OCI-LY7 (cell line): Measurements from ENCODE around the gene ACVR1C. TPM values are rescaled to one million over a fixed set of nuclear protein-coding genes. Genes with fewer than 3 reads are reported as not detected.

Experiments
- BruUV-seq: library from RNA; stranded (reverse); fragments of 400-500 nt; replicated peaks from 2 replicates; lab custom pipeline; 2021; lab: Mats Ljungman, UMichigan
- CTCF ChIA-PET: fragments of 300-600 bp; sonication (Branson Sonifier 250); formaldehyde crosslinking; loops from one replicate; lab custom pipeline; 2022; ENCODE audit warnings: antibody characterized with exemption; ENCODE audit not compliant: unreplicated experiment; lab: Charles Lee
- POLR2A ChIA-PET: fragments of 300-600 bp; sonication (Branson Sonifier 250); formaldehyde crosslinking; loops from one replicate; lab custom pipeline; 2022; ENCODE audit warnings: antibody characterized with exemption; lab: Charles Lee
- DNase-seq: peaks from one replicate; pipeline ENCODE4 v3.0.0-alpha.2; 2015; ENCODE audit warnings: low spot score
- H2AFZ ChIP-seq: fragments of 200-600 bp; sonication (generic), shearing (Covaris generic); 2 replicates; pipeline ENCODE4 v1.6.1; 2014; ENCODE audit warnings: mild to moderate bottlenecking, antibody characterized with exemption, low read length, moderate library complexity
- H3K27ac ChIP-seq: fragments of 200-600 bp; sonication (generic); 2 replicates; pipeline ENCODE4 v1.5.1; 2014; ENCODE audit warnings: mixed run types, low read depth, mild to moderate bottlenecking, moderate library complexity, low read length, inconsistent platforms; ENCODE audit not compliant: poor library complexity, severe bottlenecking
- H3K36me3 ChIP-seq: fragments of 200-600 bp; sonication (generic); 2 replicates; pipeline ENCODE4 v1.6.1; 2014; ENCODE audit warnings: mild to moderate bottlenecking, antibody characterized with exemption, low read length, moderate library complexity, mixed read lengths; ENCODE audit not compliant: insufficient read depth
- H3K4me1 ChIP-seq: fragments of 200-600 bp; sonication (generic); 2 replicates; pipeline ENCODE4 v1.5.1; 2014; ENCODE audit warnings: mild to moderate bottlenecking, low read length; ENCODE audit not compliant: insufficient read depth, poor library complexity, severe bottlenecking
- H3K4me2 ChIP-seq: fragments of 200-600 bp; sonication (generic); 2 replicates; pipeline ENCODE4 v1.6.1; 2014; ENCODE audit warnings: mild to moderate bottlenecking, low read length
- H3K4me3 ChIP-seq: fragments of 200-600 bp; sonication (generic); 2 replicates; pipeline ENCODE4 v1.5.1; 2014; ENCODE audit warnings: mild to moderate bottlenecking, low read depth, low read length; ENCODE audit not compliant: poor library complexity, severe bottlenecking
- H3K79me2 ChIP-seq: fragments of 200-600 bp; sonication (generic); 2 replicates; pipeline ENCODE4 v1.6.1; 2016; ENCODE audit warnings: low read depth, mild to moderate bottlenecking, low read length, moderate library complexity, mixed read lengths; ENCODE audit not compliant: insufficient read depth
- H3K9me2 ChIP-seq: fragments of 200-600 bp; sonication (generic); 2 replicates; pipeline ENCODE4 v1.6.1; 2016; ENCODE audit warnings: mild to moderate bottlenecking, low read length, mixed read lengths; ENCODE audit not compliant: insufficient read depth
- H3K9me3 ChIP-seq: fragments of 200-600 bp; sonication (generic); 2 replicates; pipeline ENCODE4 v1.6.1; 2014; ENCODE audit warnings: mild to moderate bottlenecking, mixed run types, low read length, mixed read lengths
- H4K20me1 ChIP-seq: fragments of 200-600 bp; sonication (generic); 2 replicates; pipeline ENCODE4 v1.6.1; 2014; ENCODE audit warnings: mild to moderate bottlenecking, antibody characterized with exemption, low read length, moderate library complexity, mixed read lengths; ENCODE audit not compliant: insufficient read depth
- CTCF ChIP-seq: fragments of 200-600 bp; sonication (generic); conservative IDR thresholded peaks from 2 replicates; pipeline ENCODE4 v1.5.1; 2014; ENCODE audit warnings: mild to moderate bottlenecking, antibody characterized with exemption, low read length, moderate library complexity, mixed read lengths
- EZH2phosphoT487 ChIP-seq: fragments of 200-600 bp; sonication (generic); IDR thresholded peaks from 2 replicates; pipeline ENCODE4 v1.6.1; 2018; ENCODE audit warnings: low read depth, borderline replicate concordance, mild to moderate bottlenecking, mixed run types, antibody characterized with exemption, low read length, moderate library complexity, mixed read lengths
- intact Hi-C: fragments of 100-400 bp; cut with micrococcal nuclease; formaldehyde crosslinking; loops from one replicate; pipeline ENCODE4 v1.10.0; 2022; ENCODE audit not compliant: unreplicated experiment
- total RNA-seq, 2 experiments: library from RNA; depleted of rRNA in 1 of 2; stranded (reverse); fragments of >200 nt in 1 of 2; shearing (Covaris generic) in 1 of 2; gene quantifications; 2 replicates each; pipeline ENCODE4 v1.2.3, GENCODE V29; 2014 to 2022

ACVR1C gene
- total RNA-seq, 2 experiments from 2014 or later, result 0.03 TPM; not detected in 1

- TF ChIP-seq CTCF (no peak), EZH2phosphoT487 (no peak)
- Histone ChIP-seq H3K27ac (no peak overlapping the region), H3K9me2 (no peaks in the 10 kb centered on the region), H3K9me3 (no peaks in the 10 kb centered on the region), H4K20me1 (no peaks in the 10 kb centered on the region), H3K4me2 (no peak overlapping the region), H2AFZ (no peak overlapping the region), H3K4me3 (no peak overlapping the region), H3K36me3 (no peaks in the 10 kb centered on the region), H3K4me1 (peaks cover 3% of the 10 kb centered on the region), H3K79me2 (no peaks in the 10 kb centered on the region)
- POLR2A ChIA-PET, result interaction anchor here (0.5 kb wide), 1 partner anchor 85 kb away, joined by 3 read pairs; no protein-coding TSS in a partner anchor
- no peak for DNase-seq
- no TSS peak for BruUV-seq
- CTCF ChIA-PET, result no interaction called here
- intact Hi-C loops, result no loop called here
These were observed 70.9 kb downstream of the ACVR1C start for GRCh38 chr2:157557770-157558169.

GRCh38 chr2:157540102-157540501 lies 88.6 kb downstream of the ACVR1C start:
- H3K79me2 ChIP-seq, result no peaks in the 10 kb centered on the region
- no TSS peak for BruUV-seq

More at GRCh38 chr2:157540102-157540501, 88.6 kb downstream of the ACVR1C start:
- Histone ChIP-seq H2AFZ (no peak overlapping the region), H3K4me1 (no peaks in the 10 kb centered on the region), H3K9me2 (no peaks in the 10 kb centered on the region), H3K4me3 (no peak overlapping the region), H3K36me3 (no peaks in the 10 kb centered on the region), H3K27ac (no peak overlapping the region), H3K9me3 (no peaks in the 10 kb centered on the region), H3K4me2 (no peak overlapping the region), H4K20me1 (no peaks in the 10 kb centered on the region)
- ChIA-PET CTCF (no interaction called here), POLR2A (interaction anchor here (0.7 kb wide), 1 partner anchor 177 kb away, joined by 3 read pairs; no protein-coding TSS in a partner anchor)
- TF ChIP-seq EZH2phosphoT487, result no peak
- TF ChIP-seq CTCF, result no peak
- DNase-seq, result no peak
- intact Hi-C loops, result no loop called here
